ENCODE measurements around the gene DNAI1. TPM values are rescaled to one million over a fixed set of nuclear protein-coding genes. Genes with fewer than 3 reads are reported as not detected.
A peak's percentile ranks its signal among the peaks of the same experiment; 100 is the strongest.

DNAI1 gene
- polyA plus RNA-seq, 1 experiment = not detected

DNA sequence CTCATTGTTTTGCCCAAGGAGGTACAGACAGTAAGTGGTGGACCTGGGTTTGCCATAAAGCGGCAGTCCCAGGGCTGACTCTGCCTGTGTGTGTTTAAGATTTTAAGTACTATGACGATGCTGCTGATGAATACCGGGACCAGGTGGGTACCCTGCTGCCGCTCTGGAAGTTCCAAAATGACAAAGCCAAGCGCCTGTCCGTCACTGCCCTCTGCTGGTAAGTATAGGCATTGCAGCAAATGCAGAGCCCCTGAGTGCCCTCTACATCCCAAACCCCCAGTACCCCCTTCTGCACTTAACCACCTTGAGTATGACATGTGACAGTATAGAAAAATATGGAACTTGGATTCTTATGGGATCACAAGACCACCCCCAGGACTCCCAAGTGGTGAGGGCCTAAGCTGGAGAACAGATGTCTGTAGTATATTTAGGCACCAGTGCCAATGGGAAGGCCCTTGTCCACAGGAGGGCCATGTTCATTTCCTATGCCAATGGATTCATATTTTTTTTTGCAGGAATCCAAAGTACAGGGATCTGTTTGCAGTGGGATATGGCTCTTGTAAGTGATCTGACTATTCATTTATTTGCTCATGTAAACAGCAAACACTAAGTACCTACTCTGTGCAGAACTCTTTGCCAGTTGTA is 42.1 kb downstream of the DNAI1 start:
- Histone ChIP-seq H3K36me3 (ENCODE audit: control insufficient read depth, insufficient read depth, low read length) (no peaks in the 10 kb centered on the region), H3K27me3 (ENCODE audit: control insufficient read depth, insufficient read depth, low read length) (peaks cover 6% of the 10 kb centered on the region), H3K4me3 (ENCODE audit: low read depth, low read length) (no peak overlapping the region)
- TF ChIP-seq, protein P1, sequence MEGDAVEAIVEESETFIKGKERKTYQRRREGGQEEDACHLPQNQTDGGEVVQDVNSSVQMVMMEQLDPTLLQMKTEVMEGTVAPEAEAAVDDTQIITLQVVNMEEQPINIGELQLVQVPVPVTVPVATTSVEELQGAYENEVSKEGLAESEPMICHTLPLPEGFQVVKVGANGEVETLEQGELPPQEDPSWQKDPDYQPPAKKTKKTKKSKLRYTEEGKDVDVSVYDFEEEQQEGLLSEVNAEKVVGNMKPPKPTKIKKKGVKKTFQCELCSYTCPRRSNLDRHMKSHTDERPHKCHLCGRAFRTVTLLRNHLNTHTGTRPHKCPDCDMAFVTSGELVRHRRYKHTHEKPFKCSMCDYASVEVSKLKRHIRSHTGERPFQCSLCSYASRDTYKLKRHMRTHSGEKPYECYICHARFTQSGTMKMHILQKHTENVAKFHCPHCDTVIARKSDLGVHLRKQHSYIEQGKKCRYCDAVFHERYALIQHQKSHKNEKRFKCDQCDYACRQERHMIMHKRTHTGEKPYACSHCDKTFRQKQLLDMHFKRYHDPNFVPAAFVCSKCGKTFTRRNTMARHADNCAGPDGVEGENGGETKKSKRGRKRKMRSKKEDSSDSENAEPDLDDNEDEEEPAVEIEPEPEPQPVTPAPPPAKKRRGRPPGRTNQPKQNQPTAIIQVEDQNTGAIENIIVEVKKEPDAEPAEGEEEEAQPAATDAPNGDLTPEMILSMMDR (IDR thresholded peaks at IDR 0.05; ENCODE audit: insufficient read depth, low read depth, low read length) = peak; percentile 99
- ChIA-PET CTCF (interaction anchor here (0.6 to 5.0 kb wide), 39 partner anchors 9 to 597 kb away, joined by 3 to 79 read pairs (median 4); no protein-coding TSS in a partner anchor), POLR2A (no interaction called here)
- no peak for DNase-seq (ENCODE audit: low read depth)

DNA sequence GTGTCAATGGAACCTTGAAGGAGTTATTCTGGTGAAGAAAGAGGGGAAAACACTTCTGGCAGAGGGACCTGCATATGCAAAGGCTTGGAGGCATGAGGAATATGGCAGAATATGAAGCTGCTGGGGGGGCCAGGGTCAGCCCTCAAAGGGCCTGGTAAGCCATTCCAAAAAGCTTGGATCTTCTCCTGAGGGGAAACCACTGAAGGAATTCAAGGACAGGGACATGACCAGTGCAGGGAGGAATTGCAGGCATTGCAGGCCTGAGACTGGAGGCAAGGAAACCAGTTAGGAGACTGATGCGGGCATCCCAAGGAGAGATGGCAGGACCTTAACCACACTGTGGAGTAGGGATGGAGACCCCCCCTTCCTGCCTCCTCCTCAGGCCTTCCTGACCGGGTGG is 42.8 kb downstream of the DNAI1 start:
- DNase-seq (ENCODE audit: low read depth) = no peak
- TF ChIP-seq, protein P1 (IDR thresholded peaks at IDR 0.05; ENCODE audit: insufficient read depth, low read depth, low read length) = no peak
- ChIA-PET POLR2A (no interaction called here), CTCF (interaction anchor here (0.6 to 5.0 kb wide), 33 partner anchors 9 to 431 kb away, joined by 3 to 79 read pairs (median 5); partner anchors contain the start of gene ENHO)
- Histone ChIP-seq H3K4me3 (ENCODE audit: low read depth, low read length) (no peak overlapping the region), H3K36me3 (ENCODE audit: control insufficient read depth, insufficient read depth, low read length) (no peaks in the 10 kb centered on the region), H3K27me3 (ENCODE audit: control insufficient read depth, insufficient read depth, low read length) (peaks cover 8% of the 10 kb centered on the region)

DNA sequence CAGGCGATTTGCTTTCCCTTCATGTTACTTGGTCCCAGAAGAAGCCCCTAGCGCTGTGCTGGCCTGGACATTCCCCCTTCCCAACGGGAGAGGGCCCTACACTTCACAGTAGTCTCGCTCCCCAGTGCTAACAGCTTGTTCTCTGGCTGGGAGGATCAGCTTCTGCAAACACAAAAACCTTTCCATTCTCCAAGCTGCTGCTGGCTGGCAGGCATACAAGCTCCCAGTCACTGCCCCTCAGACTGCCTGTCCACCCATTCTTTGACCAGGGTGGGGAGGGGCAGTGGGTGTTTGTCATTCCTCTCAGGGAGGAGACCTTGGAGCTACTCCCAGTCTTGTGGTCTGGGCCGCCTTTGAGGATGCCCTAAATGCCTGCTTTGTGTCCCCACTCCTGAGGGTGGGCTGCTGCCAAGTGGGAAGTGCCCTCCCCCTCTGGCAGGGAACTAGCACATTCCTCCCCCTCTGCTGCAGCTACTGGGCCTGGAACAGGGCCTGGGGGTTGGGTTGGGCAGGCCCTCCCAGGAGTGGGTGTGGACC is 43.4 kb downstream of the DNAI1 start:
- POLR2A ChIA-PET = no interaction called here
- no peak overlapping the region for H3K4me3 ChIP-seq (ENCODE audit: low read depth, low read length)
- CTCF ChIA-PET = interaction anchor here (0.7 to 5.0 kb wide), 25 partner anchors 8 to 170 kb away, joined by 3 to 79 read pairs (median 6); partner anchors contain the start of gene ENHO

DNA sequence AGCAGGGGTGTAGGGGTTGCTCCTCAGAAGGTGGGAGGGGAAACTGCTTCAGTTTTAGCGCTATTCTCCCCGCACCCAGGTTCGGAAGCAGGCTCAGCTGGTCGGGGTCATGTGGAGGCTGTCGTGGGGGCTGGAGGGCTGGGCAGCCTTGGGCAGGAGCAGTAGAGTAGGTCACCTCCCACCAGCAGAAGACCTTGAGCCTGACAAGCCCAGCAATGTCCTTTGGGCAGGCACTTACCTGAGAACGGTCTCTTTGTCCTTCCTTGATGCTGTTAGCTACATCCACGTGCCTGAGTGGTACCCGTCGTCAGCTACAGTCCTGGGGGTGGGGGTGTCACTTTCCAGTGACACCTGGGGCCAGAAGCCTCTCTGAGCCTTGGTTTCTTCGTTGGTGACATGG is 43.9 kb downstream of the DNAI1 start:
- no peak for DNase-seq (ENCODE audit: low read depth)
- ChIA-PET POLR2A (no interaction called here), CTCF (interaction anchor here (0.7 to 5.0 kb wide), 17 partner anchors 8 to 108 kb away, joined by 3 to 79 read pairs (median 8); no protein-coding TSS in a partner anchor)
- Histone ChIP-seq H3K4me3 (ENCODE audit: low read depth, low read length) (no peak overlapping the region), H3K36me3 (ENCODE audit: control insufficient read depth, insufficient read depth, low read length) (no peaks in the 10 kb centered on the region), H3K27me3 (ENCODE audit: control insufficient read depth, insufficient read depth, low read length) (peaks cover 8% of the 10 kb centered on the region)
- TF ChIP-seq, protein P1 (IDR thresholded peaks at IDR 0.05; ENCODE audit: insufficient read depth, low read depth, low read length) = no peak

More for the DNA sequence above, 43.4 kb downstream of the DNAI1 start:
- DNase-seq (ENCODE audit: low read depth) = peak; percentile 16
- Histone ChIP-seq H3K36me3 (ENCODE audit: control insufficient read depth, insufficient read depth, low read length) (no peaks in the 10 kb centered on the region), H3K27me3 (ENCODE audit: control insufficient read depth, insufficient read depth, low read length) (peaks cover 8% of the 10 kb centered on the region)
- TF ChIP-seq, protein P1 (IDR thresholded peaks at IDR 0.05; ENCODE audit: insufficient read depth, low read depth, low read length) = peak; percentile 46

DNA sequence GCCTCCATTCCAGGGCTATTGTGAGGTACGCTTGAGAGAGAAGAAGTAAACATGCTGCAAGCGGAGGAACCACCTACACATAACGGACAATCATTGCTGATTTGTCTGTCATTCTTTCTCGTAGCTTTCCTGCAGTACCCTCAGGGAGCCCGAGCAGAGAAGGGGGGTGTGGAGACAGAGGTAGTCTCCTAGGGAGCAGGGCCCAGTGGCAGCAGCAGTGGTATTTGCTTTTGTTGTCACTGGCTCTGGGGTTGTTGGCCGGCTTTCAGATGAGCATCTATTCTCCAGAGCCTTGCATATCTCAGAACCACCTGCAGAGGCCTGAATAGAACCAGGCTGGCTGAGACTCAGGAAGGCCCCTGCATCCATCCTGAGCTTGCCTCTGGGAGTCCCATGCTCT is 44.3 kb downstream of the DNAI1 start:
- CTCF ChIA-PET = interaction anchor here (0.7 to 5.0 kb wide), 11 partner anchors 7 to 101 kb away, joined by 3 to 79 read pairs (median 11); no protein-coding TSS in a partner anchor
- Histone ChIP-seq H3K36me3 (ENCODE audit: control insufficient read depth, insufficient read depth, low read length) (no peaks in the 10 kb centered on the region), H3K27me3 (ENCODE audit: control insufficient read depth, insufficient read depth, low read length) (peaks cover 7% of the 10 kb centered on the region), H3K4me3 (ENCODE audit: low read depth, low read length) (no peak overlapping the region)
- TF ChIP-seq, protein P1 (IDR thresholded peaks at IDR 0.05; ENCODE audit: insufficient read depth, low read depth, low read length) = no peak
- no peak for DNase-seq (ENCODE audit: low read depth)
- POLR2A ChIA-PET = no interaction called here
